Activated T-cell treated with anti-CD3 and anti-CD28 coated beads for 1 hour (primary cell): Measurements from ENCODE around the gene CPLANE2.
A peak's percentile ranks its signal among the peaks of the same experiment; 100 is the strongest.

Experiments
- DNase-seq: peaks from one replicate; pipeline ENCODE4 v3.0.0-alpha.2; 2020; ENCODE audit warnings: low read depth

The CPLANE2 gene

DNA sequence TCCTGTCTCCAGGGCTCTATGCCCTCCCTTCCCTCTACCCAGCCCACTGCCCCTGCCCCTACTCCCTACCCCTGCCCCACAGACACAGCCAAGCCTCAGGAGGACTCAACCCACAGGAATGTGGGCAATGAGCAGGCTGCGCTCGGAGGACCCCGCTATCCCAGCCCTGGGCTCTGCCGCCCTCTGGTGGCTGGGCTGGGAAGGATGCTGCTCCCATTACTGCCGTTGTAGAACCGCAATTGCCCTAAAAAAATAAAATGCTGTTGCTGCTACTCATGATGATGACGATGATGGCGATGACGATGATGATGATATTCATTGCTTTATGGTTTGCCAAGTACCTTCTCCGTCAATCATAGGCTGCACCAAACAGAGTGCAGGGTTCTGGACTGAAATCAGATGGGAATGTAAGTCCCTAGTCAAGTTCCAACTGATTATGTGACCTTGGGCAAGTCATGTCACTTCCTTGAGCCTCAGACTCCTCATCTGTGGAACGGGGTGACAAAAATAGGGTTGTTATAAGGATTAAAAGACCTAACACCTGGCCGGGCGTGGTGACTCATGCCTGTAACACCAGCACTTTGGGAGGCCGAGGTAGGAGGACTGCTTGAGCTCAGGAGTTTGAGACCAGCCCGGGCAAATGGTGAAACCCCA is 49.1 kb downstream of the CPLANE2 start:
- DNase-seq = peak; percentile 73

- no peak for DNase-seq
Observed at GRCh38 chr1:16186655-16187235, 50.2 kb downstream of the CPLANE2 start.

- DNase-seq = no peak
Observed at GRCh38 chr1:16184557-16185303, 52.3 kb downstream of the CPLANE2 start.

- no peak for DNase-seq
Observed at GRCh38 chr1:16183765-16184556, 53.0 kb downstream of the CPLANE2 start.

GRCh38 chr1:16183179-16183578 is 53.8 kb downstream of the CPLANE2 start:
- no peak for DNase-seq

- DNase-seq = no peak
Observed at GRCh38 chr1:16181887-16182719, 54.9 kb downstream of the CPLANE2 start.
